ENCODE data around the gene TNS3. TPM values are rescaled to one million over a fixed set of nuclear protein-coding genes. Genes with fewer than 3 reads are reported as not detected.

TNS3 gene
- total and polyA plus RNA-seq, 2 donors (not counting 1 experiment from before 2014, with no cell fraction given) = 11.4 to 77.5 TPM

DNA sequence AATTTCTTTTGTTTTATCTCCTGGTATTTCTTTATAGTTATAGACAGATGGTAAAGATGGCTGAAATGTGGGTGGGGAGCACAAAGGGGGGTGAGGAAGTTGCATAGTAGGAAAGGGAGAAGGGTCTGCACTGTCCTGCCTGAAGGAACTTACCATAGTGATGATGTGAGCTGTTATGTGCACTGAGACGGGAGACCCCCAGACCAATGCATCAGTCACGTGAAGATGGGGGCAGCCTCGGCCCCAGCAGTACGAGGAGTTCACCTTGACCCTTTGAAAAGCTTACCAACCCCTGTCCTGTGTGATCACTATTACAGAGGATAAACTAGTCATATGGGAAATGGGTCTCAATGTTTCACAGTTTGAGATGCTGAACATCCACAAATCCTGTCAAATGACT, 316.3 kb downstream of the TNS3 start:
- ChIA-PET CTCF (interaction anchor here (0.7 to 5.0 kb wide), 45 partner anchors 8 to 845 kb away, joined by 3 to 99 read pairs (median 5); partner anchors contain the start of gene PKD1L1), POLR2A (no interaction called here)
- intact Hi-C loops (cut with micrococcal nuclease) = loop anchor here (1.0 to 5.0 kb wide), 5 partner anchors 11 to 704 kb away; partner anchors contain the start of gene TNS3
- Mint-ChIP-seq H3K9me3 (ENCODE audit: insufficient read depth) (no peaks in the 10 kb centered on the region), H3K27me3 (no peaks in the 10 kb centered on the region), H3K4me3 (no peak overlapping the region), H3K27ac (no peak overlapping the region), H3K4me1 (no peaks in the 10 kb centered on the region)
- DNase-seq = no peak
- Histone ChIP-seq H3K4me1 (ENCODE audit: control insufficient read depth in 2 of 2, insufficient read depth in 2 of 2, low read length in 2 of 2) (no peaks in the 10 kb centered on the region), H3K4me3 (ENCODE audit: control extremely low read depth in 1 of 5, extremely low read depth in 1 of 5, insufficient read depth in 1 of 5, low read depth in 2 of 5, low read length in 4 of 5) (no peak overlapping the region), H3K27ac (ENCODE audit: low read length in 2 of 2) (no peak overlapping the region), H3K9ac (ENCODE audit: low read length) (no peak overlapping the region), H3K36me3 (replicated peaks in 1 of 2; ENCODE audit: control extremely low read depth in 1 of 2, control insufficient read depth in 1 of 2, extremely low read depth in 1 of 2, insufficient read depth in 2 of 2, low read length in 1 of 2) (no peaks in the 10 kb centered on the region), H3K27me3 (replicated peaks in 1 of 4; ENCODE audit: control extremely low read depth in 1 of 4, control insufficient read depth in 3 of 4, insufficient read depth in 4 of 4, low read length in 3 of 4) (no peaks in the 10 kb centered on the region), H2AFZ (ENCODE audit: insufficient read depth, low read depth, low read length, poor library complexity, severe bottlenecking) (no peak overlapping the region), H3K9me3 (ENCODE audit: control extremely low read depth in 1 of 3, control insufficient read depth in 2 of 3, insufficient read depth in 1 of 3, low read length in 2 of 3) (no peaks in the 10 kb centered on the region), H4K20me1 (ENCODE audit: control insufficient read depth, insufficient read depth, low read length, poor library complexity, severe bottlenecking) (no peaks in the 10 kb centered on the region), H3K79me2 (ENCODE audit: control insufficient read depth, insufficient read depth, low read length) (no peaks in the 10 kb centered on the region), H3K4me2 (replicated peaks; ENCODE audit: low read depth, low read length, poor library complexity, severe bottlenecking) (no peak overlapping the region)
- WGBS (ENCODE audit: insufficient coverage) = no CpG with 5 or more reads among the region's 4 CpGs
- ATAC-seq (ENCODE audit: low read depth) = no peak
- TF ChIP-seq EZH2 (IDR thresholded peaks at IDR 0.05; ENCODE audit: borderline replicate concordance, insufficient read depth, low read depth, low read length, poor library complexity, severe bottlenecking) = no peak
- TF ChIP-seq, protein P1, sequence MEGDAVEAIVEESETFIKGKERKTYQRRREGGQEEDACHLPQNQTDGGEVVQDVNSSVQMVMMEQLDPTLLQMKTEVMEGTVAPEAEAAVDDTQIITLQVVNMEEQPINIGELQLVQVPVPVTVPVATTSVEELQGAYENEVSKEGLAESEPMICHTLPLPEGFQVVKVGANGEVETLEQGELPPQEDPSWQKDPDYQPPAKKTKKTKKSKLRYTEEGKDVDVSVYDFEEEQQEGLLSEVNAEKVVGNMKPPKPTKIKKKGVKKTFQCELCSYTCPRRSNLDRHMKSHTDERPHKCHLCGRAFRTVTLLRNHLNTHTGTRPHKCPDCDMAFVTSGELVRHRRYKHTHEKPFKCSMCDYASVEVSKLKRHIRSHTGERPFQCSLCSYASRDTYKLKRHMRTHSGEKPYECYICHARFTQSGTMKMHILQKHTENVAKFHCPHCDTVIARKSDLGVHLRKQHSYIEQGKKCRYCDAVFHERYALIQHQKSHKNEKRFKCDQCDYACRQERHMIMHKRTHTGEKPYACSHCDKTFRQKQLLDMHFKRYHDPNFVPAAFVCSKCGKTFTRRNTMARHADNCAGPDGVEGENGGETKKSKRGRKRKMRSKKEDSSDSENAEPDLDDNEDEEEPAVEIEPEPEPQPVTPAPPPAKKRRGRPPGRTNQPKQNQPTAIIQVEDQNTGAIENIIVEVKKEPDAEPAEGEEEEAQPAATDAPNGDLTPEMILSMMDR (IDR thresholded peaks at IDR 0.05) = no peak

DNA sequence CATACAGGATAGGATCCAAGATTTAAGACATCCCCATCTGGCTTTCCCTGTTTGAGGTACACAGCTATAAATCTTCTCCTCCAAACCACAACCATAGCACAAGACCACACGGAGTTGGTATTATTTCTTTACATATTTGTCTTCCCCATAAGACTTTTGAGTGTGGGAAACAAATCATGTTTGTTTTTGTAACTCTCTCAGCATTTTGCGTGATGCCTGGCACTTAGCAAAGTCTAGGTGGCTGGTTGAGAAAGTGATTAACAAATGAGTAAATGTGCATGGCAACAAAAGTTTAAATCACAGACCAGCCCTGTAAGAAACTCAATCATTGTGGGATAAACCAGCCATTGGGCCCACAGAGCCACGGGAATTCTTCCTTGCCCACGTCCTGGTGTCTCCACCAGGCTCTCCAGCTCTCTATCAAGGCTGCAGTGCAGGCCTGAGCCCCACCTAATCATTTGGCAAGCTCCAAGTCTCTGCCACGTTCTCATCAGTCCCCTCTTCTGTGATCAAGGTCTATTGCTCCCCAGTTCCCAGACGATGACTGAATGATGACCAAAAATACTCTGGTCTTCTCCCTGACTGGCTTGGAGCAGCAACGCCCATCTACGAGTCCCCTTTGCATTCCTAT, 317.8 kb downstream of the TNS3 start:
- Mint-ChIP-seq H3K9me3 (ENCODE audit: insufficient read depth) (no peaks in the 10 kb centered on the region), H3K4me1 (no peaks in the 10 kb centered on the region), H3K27ac (no peak overlapping the region), H3K4me3 (no peak overlapping the region), H3K27me3 (peaks cover 5% of the 10 kb centered on the region)
- peaks cover 0 to 4% (median 0%) of the 10 kb centered on the region in 4 experiments for H3K27me3 ChIP-seq (replicated peaks in 1 of 4; ENCODE audit: control extremely low read depth in 1 of 4, control insufficient read depth in 3 of 4, insufficient read depth in 4 of 4, low read length in 3 of 4)
- H3K4me1 ChIP-seq (ENCODE audit: control insufficient read depth in 2 of 2, insufficient read depth in 2 of 2, low read length in 2 of 2) = no peaks in the 10 kb centered on the region
- H4K20me1 ChIP-seq (ENCODE audit: control insufficient read depth, insufficient read depth, low read length, poor library complexity, severe bottlenecking) = no peaks in the 10 kb centered on the region
- H3K27ac ChIP-seq (ENCODE audit: low read length in 2 of 2) = no peak overlapping the region
- H3K79me2 ChIP-seq (ENCODE audit: control insufficient read depth, insufficient read depth, low read length) = no peaks in the 10 kb centered on the region
- intact Hi-C loops (cut with micrococcal nuclease) = no loop called here
- ChIA-PET CTCF (interaction anchor here (0.9 to 5.0 kb wide), 6 partner anchors 10 to 839 kb away, joined by 3 to 99 read pairs (median 26); no protein-coding TSS in a partner anchor), POLR2A (no interaction called here)
- H3K4me2 ChIP-seq (replicated peaks; ENCODE audit: low read depth, low read length, poor library complexity, severe bottlenecking) = no peak overlapping the region
- H3K9ac ChIP-seq (ENCODE audit: low read length) = no peak overlapping the region
- H3K9me3 ChIP-seq (ENCODE audit: control extremely low read depth in 1 of 3, control insufficient read depth in 2 of 3, insufficient read depth in 1 of 3, low read length in 2 of 3) = no peaks in the 10 kb centered on the region
- no peak for ATAC-seq (ENCODE audit: low read depth)
- H2AFZ ChIP-seq (ENCODE audit: insufficient read depth, low read depth, low read length, poor library complexity, severe bottlenecking) = no peak overlapping the region
- DNase-seq = no peak
- WGBS (ENCODE audit: insufficient coverage) = 86% methylated on average over 6 of the region's 8 CpGs
- TF ChIP-seq EZH2 (IDR thresholded peaks at IDR 0.05; ENCODE audit: borderline replicate concordance, insufficient read depth, low read depth, low read length, poor library complexity, severe bottlenecking) = no peak
- TF ChIP-seq, protein P1 (IDR thresholded peaks at IDR 0.05) = no peak
- H3K36me3 ChIP-seq (replicated peaks in 1 of 2; ENCODE audit: control extremely low read depth in 1 of 2, control insufficient read depth in 1 of 2, extremely low read depth in 1 of 2, insufficient read depth in 2 of 2, low read length in 1 of 2) = no peaks in the 10 kb centered on the region
- H3K4me3 ChIP-seq (ENCODE audit: control extremely low read depth in 1 of 5, extremely low read depth in 1 of 5, insufficient read depth in 1 of 5, low read depth in 2 of 5, low read length in 4 of 5) = no peak overlapping the region

All from B cell (primary cell).